ENCODE data around the gene CD209.
A peak's percentile ranks its signal among the peaks of the same experiment; 100 is the strongest.

CD209 gene

DNA sequence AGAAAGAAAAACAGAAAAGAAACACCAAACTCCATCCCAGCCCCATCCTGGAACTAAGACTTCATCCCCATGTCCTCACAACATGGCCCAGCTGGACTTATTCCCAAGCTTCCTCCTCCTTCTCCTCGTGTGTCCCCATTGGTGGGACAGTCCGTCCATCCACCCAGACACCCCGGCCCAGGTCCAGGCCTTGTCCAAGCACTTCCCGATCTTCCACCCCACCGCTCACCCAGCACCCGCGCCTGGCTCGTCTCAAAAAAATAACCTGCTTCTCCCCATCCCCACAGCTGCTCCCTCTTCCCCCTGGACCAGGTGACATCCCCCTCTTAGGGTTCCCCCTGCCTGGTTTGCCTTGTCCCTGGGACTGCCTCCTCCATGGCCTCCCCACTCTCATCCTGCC lies 44.0 kb downstream of the CD209 start:
- no peak for DNase-seq

DNA sequence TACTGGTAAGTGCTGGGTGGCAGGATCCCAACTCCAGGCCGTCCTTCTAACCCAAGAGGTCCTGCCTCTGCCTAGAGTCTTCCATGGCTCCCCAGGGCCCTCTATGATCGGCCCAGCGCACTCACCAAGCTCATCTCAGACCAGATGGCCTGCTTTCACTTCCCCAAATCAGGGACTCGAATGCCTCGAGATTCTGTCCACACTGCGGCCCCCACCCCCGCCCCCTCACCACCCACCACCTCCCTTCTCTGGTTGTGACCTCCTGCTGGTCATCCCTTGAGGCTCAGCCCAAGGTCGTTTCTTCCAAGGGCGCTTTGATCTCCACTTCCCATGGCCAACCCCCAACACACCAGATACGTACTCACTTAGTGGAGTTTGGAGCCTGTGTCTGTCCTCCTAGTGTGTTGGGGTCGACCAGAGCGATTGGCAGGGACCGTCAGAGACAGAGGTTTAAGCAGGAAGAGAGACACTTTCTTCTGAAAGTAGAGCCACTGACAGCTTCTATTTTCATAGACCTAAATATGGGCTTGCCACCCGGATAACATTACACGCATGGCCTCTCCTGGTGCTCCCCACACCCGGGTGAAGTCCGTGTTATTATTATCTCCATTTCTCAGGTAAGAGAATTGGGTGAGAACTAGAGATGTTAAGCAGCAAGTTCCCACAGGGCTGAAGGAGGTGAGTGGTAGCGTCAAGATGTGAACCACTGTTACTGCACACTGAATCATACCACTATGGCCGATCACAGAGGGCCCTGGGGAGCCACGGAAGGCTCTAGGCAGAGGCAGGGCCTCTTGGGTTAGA lies 45.5 kb downstream of the CD209 start, which contains the start of gene FCER2:
FCER2 (minus strand) TSS at position 478 of the 804 bp plus-strand sequence. CDS start 2,371 bp downstream, outside the sequence.
- DNase-seq = no peak

DNA sequence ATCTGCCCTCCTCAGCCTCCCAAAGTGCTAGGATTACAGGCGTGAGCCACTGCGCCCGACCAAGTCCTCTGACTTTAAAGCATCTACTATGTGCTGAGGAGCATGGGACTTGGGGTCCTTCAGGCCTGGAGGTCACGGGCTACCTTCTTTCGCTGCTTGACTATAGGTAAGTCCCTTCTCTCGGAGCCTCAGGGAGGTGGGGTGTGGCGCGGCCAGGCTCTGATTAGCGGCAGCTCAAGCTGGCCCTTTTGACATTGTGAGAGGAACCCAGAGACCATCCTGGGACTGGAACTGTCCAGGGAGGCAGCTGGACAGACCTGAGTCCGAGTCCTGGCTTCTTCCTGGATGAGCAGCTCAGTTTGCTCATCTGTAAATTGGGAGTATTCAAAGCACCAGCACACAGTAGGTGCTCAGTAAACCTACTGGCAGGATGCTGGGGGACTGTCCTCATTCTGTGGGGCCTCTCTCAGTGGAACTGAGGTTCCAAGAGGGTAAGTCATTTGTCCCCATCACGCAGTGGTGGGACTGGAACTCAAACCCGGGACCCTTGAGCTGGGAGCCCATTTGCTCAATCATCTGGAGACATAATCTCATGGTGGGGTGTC lies 46.2 kb downstream of the CD209 start:
- peak; percentile 57 for DNase-seq

DNA sequence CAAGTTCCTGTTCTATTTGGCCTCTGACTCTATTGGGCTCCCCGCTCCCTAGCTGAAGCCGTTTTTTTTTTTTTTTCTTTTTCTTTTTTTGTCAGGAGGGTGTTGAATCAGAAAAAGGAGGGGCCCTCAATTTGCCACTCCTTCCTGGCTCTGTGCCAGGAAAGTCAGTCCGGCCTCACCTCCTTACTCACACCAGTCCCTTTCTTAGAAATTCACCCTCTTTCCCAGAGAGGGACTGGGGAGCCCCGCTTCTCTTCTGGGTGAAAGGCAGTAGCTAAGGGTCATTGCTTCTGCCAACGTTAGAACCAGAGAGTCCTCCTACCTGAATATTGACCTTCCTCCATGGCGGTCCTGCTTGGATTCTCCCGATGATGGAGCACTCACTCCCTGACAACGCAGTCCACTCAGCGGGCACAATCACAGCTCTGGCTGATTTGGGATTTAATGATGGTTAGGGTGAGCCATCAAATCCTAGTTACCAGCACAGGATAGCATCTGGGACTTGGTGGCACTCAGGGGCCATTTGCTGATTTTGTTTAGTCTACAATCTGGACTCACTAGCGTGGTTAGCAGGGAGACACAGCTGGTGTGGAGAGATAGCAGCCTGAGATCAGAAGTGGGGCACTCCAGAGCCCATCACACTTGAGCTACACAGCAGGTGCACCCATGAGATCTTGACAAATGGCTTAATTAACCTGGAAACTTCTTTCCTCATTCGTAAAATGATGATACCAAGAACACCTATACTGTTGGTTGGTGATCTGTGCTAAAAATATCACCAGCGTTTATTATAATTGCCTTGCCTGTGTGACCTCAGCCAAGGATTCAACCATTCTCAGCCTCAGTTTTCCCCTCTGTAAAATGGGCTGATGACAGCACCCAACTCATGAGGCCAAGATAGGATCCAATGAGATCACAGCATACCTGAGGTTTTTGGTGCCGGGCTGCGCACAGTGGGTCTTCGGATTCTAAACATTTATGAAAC lies 47.6 kb downstream of the CD209 start:
- DNase-seq = no peak

DNA sequence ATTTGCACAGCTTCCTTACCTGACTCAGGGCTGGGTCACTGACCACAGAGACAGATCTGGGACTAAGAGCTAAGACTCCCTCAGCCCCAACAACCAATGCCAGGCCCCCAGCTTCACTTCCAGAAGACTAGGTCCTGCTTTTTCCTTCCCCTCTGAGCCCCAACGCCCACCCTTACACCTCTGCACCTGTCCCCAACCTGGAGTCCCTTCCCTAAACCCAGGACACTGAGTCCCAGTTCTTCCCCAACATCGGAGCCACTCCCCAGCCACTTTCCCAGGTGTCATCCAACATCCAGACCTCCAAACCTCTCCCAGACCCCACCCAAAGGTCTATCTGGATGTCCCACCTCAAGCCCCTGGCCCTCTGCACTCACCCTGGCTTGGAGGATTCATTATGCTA lies 48.3 kb downstream of the CD209 start:
- no peak for DNase-seq

DNA sequence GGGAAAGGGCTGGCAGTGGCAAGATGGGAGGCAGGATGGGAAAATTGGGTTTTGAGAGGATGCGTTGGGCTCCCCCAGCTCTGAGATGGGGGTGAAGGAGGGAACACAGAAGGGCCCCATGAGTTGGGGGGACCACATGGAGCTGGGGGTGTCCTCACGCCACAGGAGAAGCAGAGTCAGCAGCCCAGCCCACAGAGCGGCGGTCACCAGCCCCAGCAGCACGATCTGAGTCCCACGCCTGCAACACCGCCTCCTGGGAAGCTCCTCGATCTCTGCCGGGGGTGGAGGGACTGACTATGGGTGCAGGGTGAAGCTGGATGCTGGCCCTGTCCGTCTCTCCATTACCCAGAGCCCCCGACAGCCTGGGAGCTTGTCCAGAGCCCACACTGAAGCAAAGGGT lies 48.8 kb downstream of the CD209 start:
- no peak for DNase-seq

DNA sequence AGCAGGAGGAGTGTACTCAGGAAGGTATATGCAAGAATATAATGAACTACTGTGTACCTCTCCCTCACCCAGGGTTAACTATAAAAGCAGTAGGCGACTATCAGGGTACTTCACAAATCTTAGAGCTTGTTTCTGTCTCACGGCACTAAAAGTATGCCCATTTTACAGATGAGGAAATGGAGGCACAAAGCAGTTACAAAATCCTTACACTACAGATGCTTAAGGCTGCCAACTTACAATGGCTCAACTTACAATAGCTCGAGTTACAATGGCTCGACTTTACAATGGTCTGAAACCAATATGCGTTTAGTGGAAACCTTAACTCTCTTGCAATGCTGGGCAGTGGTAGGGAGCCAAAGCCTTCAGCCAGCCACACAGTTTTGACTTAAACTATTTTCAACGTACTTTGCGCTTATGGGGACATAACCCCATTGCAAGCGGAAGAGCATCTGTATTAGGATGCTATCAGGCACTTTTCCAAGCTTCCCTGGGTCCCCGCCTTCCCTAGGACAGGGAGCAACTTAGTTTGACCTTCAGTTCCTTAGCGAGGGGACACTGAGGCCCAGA lies 49.5 kb downstream of the CD209 start:
- no peak for DNase-seq

DNA sequence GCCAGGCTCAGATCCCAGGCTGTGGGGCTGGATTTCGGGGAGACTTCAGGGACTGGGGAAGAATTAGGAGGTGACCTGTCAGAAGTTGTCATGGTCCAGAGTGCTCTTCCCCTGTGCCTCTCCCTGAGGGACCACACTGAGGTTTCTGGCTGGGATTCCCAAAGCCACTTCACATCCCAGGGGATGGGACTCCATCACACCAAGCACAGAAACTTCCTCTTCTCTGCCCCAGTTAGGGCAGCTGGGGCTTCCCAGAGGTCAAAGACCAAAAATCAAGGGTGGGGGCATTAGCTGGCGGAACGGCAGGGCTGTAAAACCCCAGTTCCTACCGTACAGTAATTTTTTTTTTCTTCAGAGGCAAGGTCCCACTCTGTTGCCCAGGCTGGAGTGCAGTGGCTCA lies 52.8 kb downstream of the CD209 start:
- DNase-seq = no peak

DNA sequence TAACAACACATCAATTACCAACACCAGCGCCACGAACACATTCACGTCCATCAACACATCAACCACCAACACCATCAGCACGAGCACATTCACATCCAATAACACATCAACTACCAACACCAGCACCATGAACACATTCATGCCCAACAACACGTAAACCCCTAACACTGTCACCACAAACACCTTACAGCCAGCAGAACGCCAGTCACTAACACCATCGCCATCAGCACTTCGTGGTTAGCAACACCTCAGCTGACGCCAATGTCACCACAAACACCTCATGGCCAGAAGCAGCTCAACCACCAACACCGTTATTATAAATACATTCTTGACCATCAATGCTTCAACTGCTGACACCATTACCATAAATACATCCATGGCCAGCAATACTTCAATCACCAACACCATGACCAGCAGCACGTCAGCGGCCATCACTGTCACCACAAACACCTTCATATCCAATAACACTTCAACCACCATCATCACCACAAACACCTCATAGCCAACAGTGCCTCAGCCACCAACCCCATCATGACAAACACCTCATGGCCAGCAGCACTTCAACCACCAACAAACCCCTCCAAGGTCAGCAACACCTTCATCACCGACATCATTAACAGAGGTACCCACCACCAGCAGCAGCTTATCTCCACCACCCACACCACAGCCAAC lies 54.8 kb downstream of the CD209 start:
- no peak for DNase-seq

DNA sequence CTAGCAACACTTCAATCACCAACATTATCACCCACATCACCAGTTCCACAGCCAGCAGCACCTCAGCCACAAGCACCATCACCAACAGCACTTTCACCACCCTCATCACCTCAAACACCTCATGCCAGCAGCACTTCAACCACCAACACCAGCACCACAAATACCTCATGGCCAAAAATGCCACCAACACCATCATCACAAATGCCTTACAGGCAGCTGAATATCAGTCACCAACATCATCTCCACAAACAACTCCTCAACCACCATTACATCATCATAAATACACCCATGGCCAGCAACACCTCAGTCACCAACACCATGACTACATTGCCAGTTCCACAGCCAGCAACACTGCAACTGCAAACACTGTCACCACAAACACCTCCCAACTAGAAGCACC lies 55.8 kb downstream of the CD209 start:
- no peak for DNase-seq

DNA sequence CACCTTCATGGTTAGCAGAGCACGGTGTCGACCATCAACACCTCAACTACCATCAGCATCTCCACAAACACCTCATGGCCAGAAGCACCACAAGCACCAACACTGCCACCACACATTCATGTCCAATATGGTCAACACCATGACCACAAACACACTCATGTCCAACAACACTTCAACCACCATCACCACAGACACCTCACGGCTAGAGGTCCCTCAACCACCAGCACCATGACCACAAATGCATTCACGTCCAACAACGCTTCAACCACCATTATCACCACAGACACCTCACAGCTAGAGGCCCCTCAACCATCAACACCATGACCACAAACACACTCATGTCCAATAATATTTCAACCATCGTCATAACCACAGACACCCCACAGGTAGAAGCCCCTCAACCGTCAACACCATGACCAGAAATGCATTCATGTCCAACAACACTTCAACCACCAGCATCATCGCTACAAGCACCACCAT lies 56.5 kb downstream of the CD209 start:
- no peak for DNase-seq

Data from activated CD8-positive, alpha-beta memory T cell treated with anti-CD3 and anti-CD28 coated beads for 24 hours (primary cell).